Neutrophil (primary cell): ENCODE results near the gene CCNE1.
"Not testable (repeated sequence)": the region's sequence is repeated elsewhere in the genome, so short reads cannot be mapped to it uniquely, and the experiment has no call there.

Experiments
- H3K27ac ChIP-seq: fragments of 200-600 bp; sonication (generic); 2 replicates; pipeline ENCODE4 v1.5.1; 2016; ENCODE audit warnings: mild to moderate bottlenecking, moderate library complexity
- H3K27me3 ChIP-seq: fragments of 200-600 bp; sonication (generic); 2 replicates; pipeline ENCODE4 v1.6.0; 2016; ENCODE audit warnings: mild to moderate bottlenecking
- H3K36me3 ChIP-seq: fragments of 200-600 bp; sonication (generic); 2 replicates; pipeline ENCODE4 v1.5.1; 2017
- H3K4me1 ChIP-seq, 2 experiments: fragments of 200-600 bp in 1 of 2; sonication (generic) in 1 of 2; 1 replicate in 1 of 2; 2 replicates in 1 of 2; pipeline versions ENCODE4 v1.5.1 to v1.6.1; 2013 to 2016; ENCODE audit warnings: low read depth in 1 of 2, low read length in 1 of 2, mild to moderate bottlenecking in 1 of 2, moderate library complexity in 1 of 2; ENCODE audit not compliant: control insufficient read depth in 1 of 2, insufficient read depth in 1 of 2
- H3K4me3 ChIP-seq, 2 experiments: fragments of 200-600 bp in 1 of 2; sonication (generic) in 1 of 2; 1 replicate in 1 of 2; 2 replicates in 1 of 2; pipeline ENCODE4 v1.5.1; 2013 to 2016; ENCODE audit warnings: low read depth in 1 of 2, low read length in 1 of 2, mild to moderate bottlenecking in 1 of 2, moderate library complexity in 1 of 2
- H3K9me3 ChIP-seq: fragments of 200-600 bp; sonication (generic); 2 replicates; pipeline ENCODE4 v1.5.1; 2016
- CTCF ChIP-seq: fragments of 200-600 bp; sonication (generic); IDR thresholded peaks from 2 replicates; pipeline ENCODE4 v1.5.1; 2016; ENCODE audit warnings: antibody characterized with exemption

The CCNE1 gene

GRCh38 chr19:29787281-29787680 lies 24.5 kb upstream of the CCNE1 start:
- H3K4me3 ChIP-seq = no peak overlapping the region
- H3K9me3 ChIP-seq = no peaks in the 10 kb centered on the region
- no peak for TF ChIP-seq CTCF
- no peaks in the 10 kb centered on the region for H3K4me1 ChIP-seq
- no peaks in the 10 kb centered on the region for H3K36me3 ChIP-seq
- H3K27me3 ChIP-seq = no peaks in the 10 kb centered on the region
- H3K27ac ChIP-seq = no peak overlapping the region

GRCh38 chr19:29789007-29789406 lies 22.8 kb upstream of the CCNE1 start:
- no peak for TF ChIP-seq CTCF
- no peak overlapping the region for H3K4me3 ChIP-seq

GRCh38 chr19:29793116-29793727 lies 18.6 kb upstream of the CCNE1 start:
- no peak for TF ChIP-seq CTCF
- Histone ChIP-seq H3K4me1 (no peaks in the 10 kb centered on the region), H3K27me3 (peaks cover 22% of the 10 kb centered on the region), H3K27ac (no peak overlapping the region), H3K9me3 (no peaks in the 10 kb centered on the region), H3K36me3 (no peaks in the 10 kb centered on the region), H3K4me3 (no peak overlapping the region)

More at GRCh38 chr19:29789007-29789406, 22.8 kb upstream of the CCNE1 start:
- no peak overlapping the region for H3K27ac ChIP-seq
- no peaks in the 10 kb centered on the region for H3K9me3 ChIP-seq
- H3K27me3 ChIP-seq = no peaks in the 10 kb centered on the region
- H3K36me3 ChIP-seq = no peaks in the 10 kb centered on the region
- H3K4me1 ChIP-seq = no peaks in the 10 kb centered on the region

GRCh38 chr19:29794490-29794889 lies 17.3 kb upstream of the CCNE1 start:
- not testable (repeated sequence) for H3K4me3 ChIP-seq, H3K9me3 ChIP-seq, H3K27ac ChIP-seq, H3K36me3 ChIP-seq, H3K4me1 ChIP-seq
- H3K27me3 ChIP-seq = peaks cover 22% of the 10 kb centered on the region

GRCh38 chr19:29795461-29796172 lies 16.2 kb upstream of the CCNE1 start:
- H3K4me3 ChIP-seq = no peak overlapping the region
- no peak overlapping the region for H3K27ac ChIP-seq
- TF ChIP-seq CTCF = no peak
- H3K4me1 ChIP-seq = no peaks in the 10 kb centered on the region
- no peaks in the 10 kb centered on the region for H3K9me3 ChIP-seq
- H3K27me3 ChIP-seq = peaks cover 22% of the 10 kb centered on the region
- H3K36me3 ChIP-seq = no peaks in the 10 kb centered on the region

- H3K27me3 ChIP-seq = peaks cover 22% of the 10 kb centered on the region
- no peaks in the 10 kb centered on the region for H3K4me1 ChIP-seq
- TF ChIP-seq CTCF = no peak
- H3K27ac ChIP-seq = no peak overlapping the region
- no peaks in the 10 kb centered on the region for H3K9me3 ChIP-seq
- no peaks in the 10 kb centered on the region for H3K36me3 ChIP-seq
- H3K4me3 ChIP-seq = no peak overlapping the region
Measured at GRCh38 chr19:29796173-29796573, 15.6 kb upstream of the CCNE1 start.
